ENCODE measurements around the gene ADAMTS20. TPM values are rescaled to one million over a fixed set of nuclear protein-coding genes. Genes with fewer than 3 reads are reported as not detected.

ADAMTS20 gene
- total RNA-seq, 1 experiment from 2014 or later, result 2.7 TPM

DNA sequence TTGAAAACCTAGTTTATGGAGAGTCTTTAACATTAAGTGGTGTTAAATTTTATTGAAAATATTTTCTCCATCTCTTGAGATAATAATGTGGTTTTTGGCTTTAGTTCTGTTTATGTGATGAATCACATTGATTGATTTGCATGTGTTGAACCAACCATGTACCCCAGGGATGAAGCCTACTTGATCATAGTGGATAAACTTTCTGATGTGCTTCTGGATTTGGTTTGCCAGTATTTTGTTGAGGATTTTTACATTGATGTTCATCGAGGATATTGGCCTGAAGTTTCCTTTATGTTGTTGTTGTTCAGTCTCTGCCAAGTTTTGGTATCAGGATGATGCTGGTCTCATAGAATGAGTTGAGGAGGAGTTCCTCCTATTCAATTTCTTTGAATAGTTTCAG lies 222.6 kb downstream of the ADAMTS20 start:
- H4K91ac ChIP-seq (ENCODE audit: insufficient read length, low read depth, low read length), result no peak overlapping the region
- 0 out of 4 replicates have a peak, but pooled peaks cover 0 to 3% of the 10 kb centered on the region in 2 experiments for H3K4me1 Mint-ChIP-seq
- no peak overlapping the region for H3T11ph ChIP-seq (ENCODE audit: low read length)
- no peak overlapping the region for H2BK5ac ChIP-seq (ENCODE audit: insufficient read length, low read length)
- no peak overlapping the region for H2AFZ ChIP-seq (ENCODE audit: low read length)
- H3K4me1 ChIP-seq (ENCODE audit: insufficient read depth, low read length), result no peaks in the 10 kb centered on the region
- no peak overlapping the region for H3K27ac ChIP-seq (ENCODE audit: insufficient read length, low read depth, low read length)
- no peak overlapping the region for H3K4me2 ChIP-seq (ENCODE audit: insufficient read depth, insufficient read length, low read length)
- H3K27me3 Mint-ChIP-seq (ENCODE audit: low read depth), result no peaks in the 10 kb centered on the region
- no peak overlapping the region for H3K27ac Mint-ChIP-seq
- no peaks in the 10 kb centered on the region for H3K79me2 ChIP-seq (ENCODE audit: insufficient read depth, low read length)
- no peak overlapping the region for H3K4ac ChIP-seq (ENCODE audit: low read depth, low read length)
- no peaks in the 10 kb centered on the region for H3K9me3 ChIP-seq (ENCODE audit: control insufficient read depth, low read depth, low read length)
- no peak overlapping the region for H2BK15ac ChIP-seq (ENCODE audit: low read depth, low read length)
- H3K79me1 ChIP-seq (ENCODE audit: insufficient read depth, low read depth, low read length, poor library complexity, severe bottlenecking), result no peaks in the 10 kb centered on the region
- no peak overlapping the region for H2BK20ac ChIP-seq (ENCODE audit: low read depth, low read length, poor library complexity, severe bottlenecking)
- no peak overlapping the region for H3K23ac ChIP-seq (ENCODE audit: insufficient read length, low read depth, low read length)
- no peak overlapping the region for H2AK5ac ChIP-seq (ENCODE audit: insufficient read length, low read length)
- no peak overlapping the region for H3K14ac ChIP-seq (ENCODE audit: insufficient read depth, low read length)
- no peak overlapping the region for H3K56ac ChIP-seq (ENCODE audit: insufficient read length, low read depth, low read length)
- H3K9ac ChIP-seq (ENCODE audit: extremely low read depth, insufficient read length, low read length), result no peak overlapping the region
- H3K4me3 Mint-ChIP-seq, result no peak overlapping the region; a peak in 1 of 5 replicates
- H4K8ac ChIP-seq (replicated peaks; ENCODE audit: insufficient read length, low read depth, low read length), result no peak overlapping the region
- no peaks in the 10 kb centered on the region for H3K27me3 ChIP-seq (ENCODE audit: insufficient read depth, low read length)
- no peak overlapping the region for H2BK12ac ChIP-seq (ENCODE audit: insufficient read length, low read depth, low read length)
- no peak overlapping the region for H3K18ac ChIP-seq (ENCODE audit: insufficient read length, low read depth, low read length)
- WGBS (ENCODE audit: extremely low coverage, insufficient read length, low lambda C conversion rate), result no CpG with 5 or more reads among the region's 1 CpG
- H3K36me3 Mint-ChIP-seq (ENCODE audit: insufficient read depth in 1 of 3, low read depth in 3 of 3), result peaks cover 0 to 21% (median 8%) of the 10 kb centered on the region in 3 experiments; a peak in 6 of 7 replicates
- H3K9me3 Mint-ChIP-seq, result peaks cover 18 to 33% of the 10 kb centered on the region in 2 experiments
- TF ChIP-seq, protein P1, sequence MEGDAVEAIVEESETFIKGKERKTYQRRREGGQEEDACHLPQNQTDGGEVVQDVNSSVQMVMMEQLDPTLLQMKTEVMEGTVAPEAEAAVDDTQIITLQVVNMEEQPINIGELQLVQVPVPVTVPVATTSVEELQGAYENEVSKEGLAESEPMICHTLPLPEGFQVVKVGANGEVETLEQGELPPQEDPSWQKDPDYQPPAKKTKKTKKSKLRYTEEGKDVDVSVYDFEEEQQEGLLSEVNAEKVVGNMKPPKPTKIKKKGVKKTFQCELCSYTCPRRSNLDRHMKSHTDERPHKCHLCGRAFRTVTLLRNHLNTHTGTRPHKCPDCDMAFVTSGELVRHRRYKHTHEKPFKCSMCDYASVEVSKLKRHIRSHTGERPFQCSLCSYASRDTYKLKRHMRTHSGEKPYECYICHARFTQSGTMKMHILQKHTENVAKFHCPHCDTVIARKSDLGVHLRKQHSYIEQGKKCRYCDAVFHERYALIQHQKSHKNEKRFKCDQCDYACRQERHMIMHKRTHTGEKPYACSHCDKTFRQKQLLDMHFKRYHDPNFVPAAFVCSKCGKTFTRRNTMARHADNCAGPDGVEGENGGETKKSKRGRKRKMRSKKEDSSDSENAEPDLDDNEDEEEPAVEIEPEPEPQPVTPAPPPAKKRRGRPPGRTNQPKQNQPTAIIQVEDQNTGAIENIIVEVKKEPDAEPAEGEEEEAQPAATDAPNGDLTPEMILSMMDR (conservative IDR thresholded peaks at IDR 0.05), result no peak
- DNase-seq, result no peak
- no peaks in the 10 kb centered on the region for H4K20me1 ChIP-seq (ENCODE audit: control insufficient read depth, insufficient read depth, insufficient read length)
- H3K23me2 ChIP-seq (ENCODE audit: insufficient read length, low read depth, low read length, poor library complexity, severe bottlenecking), result no peaks in the 10 kb centered on the region
- H4K5ac ChIP-seq (ENCODE audit: insufficient read length, low read depth, low read length), result no peak overlapping the region
- H2BK120ac ChIP-seq (ENCODE audit: low read depth, low read length, poor library complexity, severe bottlenecking), result no peak overlapping the region
